TTC549 (cell line): Measurements from ENCODE around the gene TMEM9.

Experiments
- FAIRE-seq: peaks from 2 replicates; lab custom pipeline; 2012; peaks lifted over from hg19 to GRCh38; lab: Jason Lieb, UNC

The TMEM9 gene

GRCh38 chr1:201154389-201155165, at the start of gene TMEM9:
Gene TMEM9, minus strand, starts transcription at chr1:201154474. Its CDS starts 551 bp downstream, at chr1:201153923.
- FAIRE-seq, result peak; percentile 91

GRCh38 chr1:201198598-201198997, 44.3 kb upstream of the TMEM9 start:
- FAIRE-seq, result no peak

- no peak for FAIRE-seq
These were observed 39.8 kb upstream of the TMEM9 start for GRCh38 chr1:201194046-201194445.

GRCh38 chr1:201192261-201192788, 38.1 kb upstream of the TMEM9 start:
- FAIRE-seq, result no peak

- FAIRE-seq, result no peak
These were observed 37.5 kb upstream of the TMEM9 start for GRCh38 chr1:201191653-201192260.

- FAIRE-seq, result no peak
These were observed 36.4 kb upstream of the TMEM9 start, which contains the start of gene IGFN1 for GRCh38 chr1:201190624-201191051. Gene IGFN1, plus strand, starts transcription at chr1:201190824. Its CDS starts 2,470 bp downstream, at chr1:201193294.

GRCh38 chr1:201190005-201190404, 35.7 kb upstream of the TMEM9 start:
- no peak for FAIRE-seq

- FAIRE-seq, result no peak
These were observed 34.8 kb upstream of the TMEM9 start for GRCh38 chr1:201189085-201189484.

GRCh38 chr1:201186192-201186591, 31.9 kb upstream of the TMEM9 start:
- FAIRE-seq, result no peak

- FAIRE-seq, result peak; percentile 75
These were observed 31.4 kb upstream of the TMEM9 start for GRCh38 chr1:201185527-201186128.

GRCh38 chr1:201185123-201185453, 30.8 kb upstream of the TMEM9 start:
- no peak for FAIRE-seq

GRCh38 chr1:201184307-201185122, 30.2 kb upstream of the TMEM9 start:
- peak; percentile 92 for FAIRE-seq

- FAIRE-seq, result no peak
These were observed 29.5 kb upstream of the TMEM9 start for GRCh38 chr1:201183753-201184152.

GRCh38 chr1:201183209-201183608, 28.9 kb upstream of the TMEM9 start:
- no peak for FAIRE-seq

GRCh38 chr1:201181726-201182125, 27.5 kb upstream of the TMEM9 start:
- FAIRE-seq, result no peak

- no peak for FAIRE-seq
These were observed 27.0 kb upstream of the TMEM9 start for GRCh38 chr1:201181323-201181722.

GRCh38 chr1:201180901-201181300, 26.6 kb upstream of the TMEM9 start:
- FAIRE-seq, result no peak

- FAIRE-seq, result peak; percentile 42
These were observed 25.9 kb upstream of the TMEM9 start for GRCh38 chr1:201180141-201180540.

GRCh38 chr1:201178718-201179117, 24.4 kb upstream of the TMEM9 start:
- FAIRE-seq, result no peak

GRCh38 chr1:201176940-201177339, 22.7 kb upstream of the TMEM9 start:
- FAIRE-seq, result no peak

- no peak for FAIRE-seq
These were observed 21.7 kb upstream of the TMEM9 start for GRCh38 chr1:201175820-201176500.

- no peak for FAIRE-seq
These were observed 19.5 kb upstream of the TMEM9 start for GRCh38 chr1:201173736-201174135.
